ENCODE measurements around the gene DUOXA1.

Gene DUOXA1

DNA sequence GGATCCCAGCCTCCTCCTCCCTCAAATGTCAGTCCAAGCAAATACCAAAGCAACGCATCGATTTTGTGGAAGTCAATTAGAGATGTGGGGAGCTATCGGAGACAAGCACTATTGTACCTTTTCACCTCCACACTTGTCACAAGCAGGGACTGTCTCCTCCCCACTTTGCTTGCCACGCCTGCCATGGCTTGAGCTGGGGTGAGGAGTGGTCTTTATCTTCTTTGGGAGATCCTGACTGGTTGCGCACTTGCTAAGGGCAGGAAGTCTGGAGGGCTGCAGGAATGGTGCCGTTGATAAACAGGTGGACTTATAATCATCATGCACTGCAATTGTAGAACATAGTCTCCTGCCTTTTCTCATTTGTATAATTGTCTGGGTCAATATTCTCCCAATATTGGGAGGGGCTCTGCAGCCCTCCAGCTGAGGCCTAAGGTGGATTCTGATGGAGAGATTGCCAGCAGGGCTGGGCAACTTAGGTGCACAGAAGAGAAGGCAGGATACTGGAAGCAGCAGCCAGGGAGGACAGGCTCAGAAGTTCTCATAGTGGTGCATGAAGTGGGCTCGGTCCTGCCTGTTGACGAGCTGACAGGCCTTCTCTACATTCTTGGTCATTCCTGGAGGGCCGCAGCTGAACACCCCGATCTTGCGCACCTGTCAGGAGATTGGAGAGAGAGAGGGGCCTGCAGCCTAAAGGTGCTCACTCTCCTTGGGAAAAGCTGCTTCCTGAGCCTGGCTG lies 35.9 kb downstream of the DUOXA1 start:
- TF ChIP-seq, protein P1, sequence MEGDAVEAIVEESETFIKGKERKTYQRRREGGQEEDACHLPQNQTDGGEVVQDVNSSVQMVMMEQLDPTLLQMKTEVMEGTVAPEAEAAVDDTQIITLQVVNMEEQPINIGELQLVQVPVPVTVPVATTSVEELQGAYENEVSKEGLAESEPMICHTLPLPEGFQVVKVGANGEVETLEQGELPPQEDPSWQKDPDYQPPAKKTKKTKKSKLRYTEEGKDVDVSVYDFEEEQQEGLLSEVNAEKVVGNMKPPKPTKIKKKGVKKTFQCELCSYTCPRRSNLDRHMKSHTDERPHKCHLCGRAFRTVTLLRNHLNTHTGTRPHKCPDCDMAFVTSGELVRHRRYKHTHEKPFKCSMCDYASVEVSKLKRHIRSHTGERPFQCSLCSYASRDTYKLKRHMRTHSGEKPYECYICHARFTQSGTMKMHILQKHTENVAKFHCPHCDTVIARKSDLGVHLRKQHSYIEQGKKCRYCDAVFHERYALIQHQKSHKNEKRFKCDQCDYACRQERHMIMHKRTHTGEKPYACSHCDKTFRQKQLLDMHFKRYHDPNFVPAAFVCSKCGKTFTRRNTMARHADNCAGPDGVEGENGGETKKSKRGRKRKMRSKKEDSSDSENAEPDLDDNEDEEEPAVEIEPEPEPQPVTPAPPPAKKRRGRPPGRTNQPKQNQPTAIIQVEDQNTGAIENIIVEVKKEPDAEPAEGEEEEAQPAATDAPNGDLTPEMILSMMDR (IDR thresholded peaks at IDR 0.05; ENCODE audit: extremely low read depth, missing control alignments), result no peak

DNA sequence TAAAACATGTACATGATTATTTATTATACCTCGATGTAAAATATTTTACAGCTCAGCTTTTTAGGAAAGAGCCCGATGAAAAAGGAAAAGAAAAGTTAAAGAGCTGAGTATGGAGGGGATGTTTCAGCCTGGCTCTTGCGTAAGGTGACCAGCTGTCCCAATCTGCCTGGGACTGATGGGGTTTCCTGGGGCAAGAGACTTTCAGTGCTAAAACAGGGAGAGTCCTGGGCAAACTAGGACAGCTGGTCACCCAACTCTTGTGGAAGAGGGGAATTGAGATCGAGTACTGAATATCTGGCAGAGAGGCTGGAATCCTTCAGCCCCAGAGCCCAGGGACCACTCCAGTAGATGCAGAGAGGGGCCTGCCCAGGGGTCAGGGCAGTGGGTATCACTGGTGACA lies 36.7 kb downstream of the DUOXA1 start:
- DNase-seq (ENCODE audit: low spot score), result no peak
- TF ChIP-seq, protein P1 (IDR thresholded peaks at IDR 0.05; ENCODE audit: extremely low read depth, missing control alignments), result no peak

More for the DNA sequence above, 35.9 kb downstream of the DUOXA1 start:
- DNase-seq (ENCODE audit: low spot score), result no peak

- TF ChIP-seq, protein P1 (IDR thresholded peaks at IDR 0.05; ENCODE audit: extremely low read depth, missing control alignments), result no peak
Measured at GRCh38 chr15:45091576-45091975, 38.1 kb downstream of the DUOXA1 start.

GRCh38 chr15:45091161-45091560 lies 38.5 kb downstream of the DUOXA1 start:
- no peak for DNase-seq (ENCODE audit: low spot score)
- TF ChIP-seq, protein P1 (IDR thresholded peaks at IDR 0.05; ENCODE audit: extremely low read depth, missing control alignments), result no peak

More at GRCh38 chr15:45091576-45091975, 38.1 kb downstream of the DUOXA1 start:
- no peak for DNase-seq (ENCODE audit: low spot score)

- TF ChIP-seq, protein P1 (IDR thresholded peaks at IDR 0.05; ENCODE audit: extremely low read depth, missing control alignments), result no peak
- DNase-seq (ENCODE audit: low spot score), result no peak
Measured at GRCh38 chr15:45089712-45090373, 39.8 kb downstream of the DUOXA1 start.

DNA sequence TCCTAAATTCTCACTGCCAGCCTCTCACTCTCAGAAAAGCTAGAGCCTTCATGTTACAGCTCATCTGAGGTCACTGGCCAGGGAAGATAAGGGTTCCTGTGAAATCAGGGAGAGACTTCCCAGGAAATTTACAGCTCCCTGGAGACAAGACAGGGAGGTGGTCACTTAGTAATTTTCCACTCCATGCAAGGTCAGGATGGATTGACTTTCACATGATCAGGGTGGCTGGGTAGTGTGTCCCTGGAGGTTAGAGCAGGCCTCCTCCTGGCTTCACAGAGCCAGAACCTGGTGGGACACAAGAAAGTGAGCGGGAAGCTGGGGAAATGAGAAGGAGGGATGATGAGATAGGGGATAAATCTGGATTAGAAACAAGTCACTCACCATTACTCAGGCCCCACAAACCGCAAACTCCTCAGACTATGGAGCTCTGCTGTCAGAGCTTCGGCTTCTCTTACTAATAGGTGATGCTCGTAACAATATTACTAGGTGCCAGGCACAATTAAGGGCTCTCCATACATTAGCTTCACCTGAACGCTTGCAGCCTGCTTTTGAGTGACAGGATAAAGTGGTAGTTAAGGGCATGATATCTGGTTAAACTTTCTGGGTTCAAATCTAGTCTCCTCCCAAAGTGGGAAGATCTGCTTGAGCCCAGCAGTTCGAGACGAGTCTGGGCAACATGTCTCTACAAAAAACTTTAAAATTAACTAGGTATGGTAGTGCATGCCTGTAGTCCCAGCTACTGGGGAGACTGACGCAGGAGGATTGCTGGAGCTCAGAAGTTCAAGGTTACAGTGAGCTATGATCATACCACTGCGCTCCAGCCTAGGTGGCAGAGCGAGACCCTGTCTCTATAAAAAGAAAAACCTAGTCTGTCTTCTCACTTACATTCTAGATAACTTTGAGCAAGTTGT lies 40.6 kb downstream of the DUOXA1 start:
- DNase-seq (ENCODE audit: low spot score), result no peak

More for the DNA sequence above, 40.6 kb downstream of the DUOXA1 start:
- TF ChIP-seq, protein P1 (IDR thresholded peaks at IDR 0.05; ENCODE audit: extremely low read depth, missing control alignments), result no peak
